GM12865 (cell line): ENCODE results near the gene SIM1.

Experiments used
- DNase-seq: peaks from one replicate; pipeline ENCODE4 v3.0.0; 2010; ENCODE audit warnings: low read depth
- H3K4me3 ChIP-seq: 2 replicates; pipeline ENCODE4 v1.5.1; 2011; ENCODE audit warnings: mild to moderate bottlenecking, low read depth, low read length, control low read depth
- TF ChIP-seq, protein P1 (sequence below): IDR thresholded peaks from 2 replicates; pipeline ENCODE4 v1.5.1; 2011; ENCODE audit warnings: low read length, control low read depth, low read depth, inconsistent platforms; ENCODE audit not compliant: insufficient read depth; ENCODE audit errors: missing control alignments

SIM1 gene

DNA sequence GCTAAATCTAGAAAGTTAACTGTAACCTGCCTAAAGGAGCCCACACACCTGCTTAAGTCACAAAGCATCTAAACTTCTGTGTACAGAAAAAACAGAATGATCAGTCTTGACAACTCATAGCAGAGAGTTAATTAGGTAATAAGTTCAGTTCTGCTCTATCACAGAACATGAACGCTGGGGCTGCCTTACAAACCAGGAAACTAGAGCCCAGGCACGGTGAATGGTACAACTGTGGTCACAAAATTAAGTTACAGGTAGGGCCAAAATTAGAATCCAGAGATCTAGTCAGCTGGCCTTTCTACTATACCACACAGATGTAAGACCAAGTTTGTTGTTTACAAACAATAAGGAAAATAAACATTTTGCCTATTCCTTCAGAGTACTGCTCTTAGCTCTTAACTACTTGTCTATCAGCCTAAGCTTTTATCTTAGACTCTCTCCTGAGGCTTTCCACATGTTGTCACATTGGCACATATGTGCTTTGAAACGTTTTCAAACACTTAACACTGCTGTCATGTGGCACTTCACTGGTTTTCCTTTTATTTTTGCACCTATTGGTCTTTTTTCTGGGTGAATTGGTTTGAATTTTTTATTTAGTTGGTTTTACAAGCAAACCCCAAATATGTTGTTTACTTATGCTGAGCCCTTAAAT, 75.7 kb downstream of the SIM1 start:
- no peak overlapping the region for H3K4me3 ChIP-seq
- no peak for DNase-seq
- TF ChIP-seq, protein P1, sequence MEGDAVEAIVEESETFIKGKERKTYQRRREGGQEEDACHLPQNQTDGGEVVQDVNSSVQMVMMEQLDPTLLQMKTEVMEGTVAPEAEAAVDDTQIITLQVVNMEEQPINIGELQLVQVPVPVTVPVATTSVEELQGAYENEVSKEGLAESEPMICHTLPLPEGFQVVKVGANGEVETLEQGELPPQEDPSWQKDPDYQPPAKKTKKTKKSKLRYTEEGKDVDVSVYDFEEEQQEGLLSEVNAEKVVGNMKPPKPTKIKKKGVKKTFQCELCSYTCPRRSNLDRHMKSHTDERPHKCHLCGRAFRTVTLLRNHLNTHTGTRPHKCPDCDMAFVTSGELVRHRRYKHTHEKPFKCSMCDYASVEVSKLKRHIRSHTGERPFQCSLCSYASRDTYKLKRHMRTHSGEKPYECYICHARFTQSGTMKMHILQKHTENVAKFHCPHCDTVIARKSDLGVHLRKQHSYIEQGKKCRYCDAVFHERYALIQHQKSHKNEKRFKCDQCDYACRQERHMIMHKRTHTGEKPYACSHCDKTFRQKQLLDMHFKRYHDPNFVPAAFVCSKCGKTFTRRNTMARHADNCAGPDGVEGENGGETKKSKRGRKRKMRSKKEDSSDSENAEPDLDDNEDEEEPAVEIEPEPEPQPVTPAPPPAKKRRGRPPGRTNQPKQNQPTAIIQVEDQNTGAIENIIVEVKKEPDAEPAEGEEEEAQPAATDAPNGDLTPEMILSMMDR, result no peak

DNA sequence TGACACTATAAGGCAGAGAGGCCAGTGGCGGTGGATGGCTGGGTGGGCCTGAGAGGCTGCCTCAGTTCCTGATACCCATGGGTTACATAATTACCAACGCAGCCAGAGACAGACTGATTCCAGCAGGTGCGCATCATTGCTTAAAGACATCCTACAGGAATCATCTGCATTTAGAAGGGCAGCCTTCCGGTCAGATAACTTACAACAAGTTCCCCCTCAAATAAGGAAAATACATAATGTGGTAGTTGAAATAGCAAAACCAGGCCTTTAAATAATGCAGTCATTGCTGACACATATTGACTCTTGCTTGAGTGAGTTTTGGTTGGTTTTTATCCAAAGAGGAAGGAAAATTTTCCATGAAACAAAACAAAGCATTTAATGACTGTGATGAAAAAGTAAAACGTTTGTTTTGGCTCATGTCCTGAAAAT, 81.9 kb downstream of the SIM1 start:
- no peak overlapping the region for H3K4me3 ChIP-seq
- no peak for DNase-seq
- TF ChIP-seq, protein P1, result no peak

DNA sequence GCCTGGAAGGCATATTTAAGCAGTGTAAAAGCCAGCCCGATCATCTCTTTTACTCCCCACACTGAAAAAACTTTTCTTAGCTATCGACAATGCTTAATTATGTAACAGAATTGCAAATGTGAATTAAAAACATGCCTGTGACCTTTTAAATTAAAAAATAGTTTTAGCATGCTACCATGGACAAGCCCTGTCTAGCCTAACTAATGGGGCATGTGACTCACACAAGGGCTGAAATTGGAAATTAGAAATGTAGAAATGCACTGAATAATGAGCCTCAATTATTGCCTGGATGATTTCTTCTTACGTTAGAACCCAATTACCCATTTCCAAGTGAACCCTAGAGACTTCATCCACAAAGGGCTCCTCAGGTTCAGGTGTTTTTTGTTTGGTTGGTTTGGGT, 82.7 kb downstream of the SIM1 start:
- no peak overlapping the region for H3K4me3 ChIP-seq
- TF ChIP-seq, protein P1, result no peak
- no peak for DNase-seq

- no peak for DNase-seq
- TF ChIP-seq, protein P1, result no peak
- H3K4me3 ChIP-seq, result no peak overlapping the region
Measured at GRCh38 chr6:100381111-100381510, 83.6 kb downstream of the SIM1 start.

DNA sequence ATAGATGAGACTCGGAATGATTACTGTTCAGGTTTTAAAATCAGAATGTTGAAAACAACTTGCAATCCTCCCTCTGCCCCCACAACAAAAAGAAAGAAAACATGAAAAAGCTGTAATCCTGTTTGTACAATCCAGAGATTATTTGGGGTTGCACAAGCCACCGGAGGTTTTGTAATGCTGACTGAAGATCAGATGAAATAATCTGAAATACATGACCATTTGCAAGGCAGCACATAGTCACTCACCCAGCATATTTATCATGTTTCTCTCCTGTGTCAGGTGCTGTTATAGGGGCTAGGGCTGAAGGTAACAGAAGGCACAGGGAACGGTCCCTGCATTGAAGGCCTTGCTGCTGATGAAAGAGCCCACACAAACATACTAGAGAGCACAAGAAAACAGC, 85.3 kb downstream of the SIM1 start:
- no peak overlapping the region for H3K4me3 ChIP-seq
- no peak for DNase-seq
- TF ChIP-seq, protein P1, result no peak

DNA sequence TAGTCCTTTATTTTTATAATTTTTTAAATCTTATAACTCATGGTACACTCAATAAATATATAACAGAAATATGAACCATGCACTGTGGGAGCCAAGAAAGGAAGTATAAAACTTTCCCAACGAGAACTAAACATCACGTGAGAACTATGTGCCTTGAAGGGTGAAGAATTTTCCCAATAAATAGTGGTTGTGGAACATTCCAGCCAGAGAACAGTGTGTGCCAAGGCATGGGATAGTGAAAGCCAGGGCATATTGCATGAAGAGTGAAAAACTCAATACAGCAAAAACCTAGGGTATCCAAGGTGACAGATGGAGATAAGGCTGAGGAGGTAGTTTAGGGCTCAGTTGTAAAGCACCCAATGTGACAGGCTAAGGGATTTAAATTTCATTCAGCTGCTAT, 86.1 kb downstream of the SIM1 start:
- TF ChIP-seq, protein P1, result no peak
- no peak for DNase-seq
- no peak overlapping the region for H3K4me3 ChIP-seq

DNA sequence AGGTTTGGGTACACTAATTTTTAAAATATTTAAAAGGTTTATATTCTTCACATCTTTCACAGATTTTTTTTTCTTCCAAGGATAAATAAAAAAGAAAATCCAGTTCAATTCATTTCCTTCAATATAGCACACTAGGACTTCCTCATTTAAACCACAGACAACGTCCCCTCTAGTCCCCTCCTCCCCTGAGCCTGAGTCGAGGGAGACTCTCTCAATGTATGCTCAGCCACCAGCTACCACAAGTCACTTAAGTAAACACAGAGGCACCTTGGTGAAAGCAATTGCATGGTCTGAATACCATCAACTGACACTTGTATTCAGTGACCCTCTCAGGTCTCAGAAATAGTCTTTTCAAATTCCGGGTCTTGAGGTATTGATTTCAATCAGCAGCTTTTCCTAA, 88.6 kb downstream of the SIM1 start:
- peak; percentile 21 for DNase-seq
- TF ChIP-seq, protein P1, result no peak

More for the DNA sequence above, 88.6 kb downstream of the SIM1 start:
- no peak overlapping the region for H3K4me3 ChIP-seq
